HepG2 (cell line): Measurements from ENCODE around the gene S1PR5. TPM values are rescaled to one million over a fixed set of nuclear protein-coding genes. Genes with fewer than 3 reads are reported as not detected.

Experiments
- AHR ChIP-seq: IDR thresholded peaks from 2 replicates; pipeline ENCODE4 v1.6.1; 2018; ENCODE audit warnings: missing genetic modification reagents, missing compliant biosample characterization
- ARID2 ChIP-seq: sonication (generic); formaldehyde crosslinking; IDR thresholded peaks from 2 replicates; pipeline ENCODE4 v1.8.1; 2022; ENCODE audit warnings: mild to moderate bottlenecking, missing genetic modification reagents, borderline replicate concordance
- CCDC6 ChIP-seq: sonication (generic); formaldehyde crosslinking; IDR thresholded peaks from 2 replicates; pipeline ENCODE4 v1.8.1; 2022; ENCODE audit warnings: mild to moderate bottlenecking, missing genetic modification reagents, moderate library complexity
- CENPT ChIP-seq: sonication (generic); formaldehyde crosslinking; IDR thresholded peaks from 2 replicates; pipeline ENCODE4 v1.8.0; 2022; ENCODE audit warnings: low read depth, mild to moderate bottlenecking, moderate library complexity, missing genetic modification reagents
- ETV6 ChIP-seq: sonication (generic); formaldehyde crosslinking; conservative IDR thresholded peaks from 2 replicates; pipeline ENCODE4 v1.4.0; 2020; ENCODE audit warnings: missing genetic modification reagents
- IRF2 ChIP-seq: IDR thresholded peaks from 2 replicates; pipeline ENCODE4 v1.6.1; 2018; ENCODE audit warnings: missing genetic modification reagents, missing compliant biosample characterization
- MIER2 ChIP-seq: IDR thresholded peaks from 2 replicates; pipeline ENCODE4 v1.6.1; 2016; ENCODE audit warnings: missing biosample characterization, missing genetic modification reagents
- NR2F2 ChIP-seq: IDR thresholded peaks from 2 replicates; pipeline ENCODE4 v1.6.1; 2012; ENCODE audit warnings: low read depth, inconsistent platforms, borderline replicate concordance
- POLR2G ChIP-seq: fragments of 200-400 bp; formaldehyde crosslinking; IDR thresholded peaks from 2 replicates; pipeline ENCODE4 v1.6.1; 2018; ENCODE audit warnings: mild to moderate bottlenecking, low read depth, low read length, moderate library complexity
- RBFOX2 ChIP-seq: fragments of 200-400 bp; formaldehyde crosslinking; IDR thresholded peaks from 2 replicates; pipeline ENCODE4 v1.6.1; 2017; ENCODE audit warnings: low read depth, mild to moderate bottlenecking, low read length
- RFXANK ChIP-seq: IDR thresholded peaks from 2 replicates; pipeline ENCODE4 v1.6.1; 2016
- SETDB1 ChIP-seq: sonication (generic); formaldehyde crosslinking; IDR thresholded peaks from 2 replicates; pipeline ENCODE4 v1.5.1; 2020; ENCODE audit warnings: missing genetic modification reagents, mild to moderate bottlenecking, borderline replicate concordance
- SIN3A ChIP-seq: IDR thresholded peaks from 2 replicates; pipeline ENCODE4 v1.6.1; 2011; ENCODE audit warnings: low read depth, mild to moderate bottlenecking, control low read depth, low read length, borderline replicate concordance
- SMAD1 ChIP-seq: sonication (generic); formaldehyde crosslinking; IDR thresholded peaks from 2 replicates; pipeline ENCODE4 v1.4.0; 2020; ENCODE audit warnings: missing genetic modification reagents, low read depth, mild to moderate bottlenecking, borderline replicate concordance
- SNAPC2 ChIP-seq: sonication (generic); formaldehyde crosslinking; IDR thresholded peaks from 2 replicates; pipeline ENCODE4 v1.8.1; 2022; ENCODE audit warnings: mild to moderate bottlenecking, missing genetic modification reagents
- TMF1 ChIP-seq: sonication (generic); formaldehyde crosslinking; IDR thresholded peaks from 2 replicates; pipeline ENCODE4 v1.8.1; 2022; ENCODE audit warnings: low read depth, missing genetic modification reagents
- U2AF1 ChIP-seq: fragments of 200-400 bp; formaldehyde crosslinking; optimal IDR thresholded peaks from 2 replicates; pipeline ENCODE3; 2017; ENCODE audit warnings: mild to moderate bottlenecking, low read depth, low read length
- XRCC5 ChIP-seq: fragments of 200-400 bp; formaldehyde crosslinking; optimal IDR thresholded peaks from 2 replicates; pipeline ENCODE3; 2017; ENCODE audit warnings: mild to moderate bottlenecking, low read length
- ZNF24 ChIP-seq: fragments of 450-650 bp; IDR thresholded peaks from 2 replicates; pipeline ENCODE4 v1.6.1; 2017; ENCODE audit warnings: antibody characterized with exemption, mild to moderate bottlenecking
- ZNF672 ChIP-seq: sonication (generic); formaldehyde crosslinking; IDR thresholded peaks from 2 replicates; pipeline ENCODE4 v1.8.1; 2022; ENCODE audit warnings: missing genetic modification reagents
- ZNF841 ChIP-seq: sonication (generic); formaldehyde crosslinking; IDR thresholded peaks from 2 replicates; pipeline ENCODE4 v1.8.1; 2023; ENCODE audit warnings: missing genetic modification reagents, borderline replicate concordance
- polyA plus RNA-seq, 8 experiments: library from polyadenylated mRNA; depleted of rRNA in 3 of 8; stranded (reverse) in 7 of 8; unstranded in 1 of 8; fragments of >200 nt; fragmentation: Illumina TruSeq in 4 of 8; extraction: Trizol in 4 of 8; gene quantifications; 2 replicates each; pipeline versions ENCODE4 v1.2.1 to v1.2.3, GENCODE V29; 2011 to 2016; ENCODE audit warnings: low read depth in 4 of 8, missing spikeins in 1 of 8, mixed read lengths in 1 of 8; ENCODE audit not compliant: insufficient read depth in 1 of 8
- total RNA-seq, 5 experiments: library from RNA; depleted of rRNA; stranded (reverse); fragments of >200 nt; fragmentation: Illumina TruSeq; extraction: Trizol; gene quantifications; 2 replicates each; pipeline ENCODE4 v1.2.3, GENCODE V29; 2016; ENCODE audit warnings: low read depth in 1 of 5
- TF ChIP-seq, protein P1 (sequence below), 2 experiments: fragments of 450-650 bp in 1 of 2; sonication (generic) in 1 of 2; formaldehyde crosslinking; IDR thresholded peaks; 2 replicates each; pipeline versions ENCODE4 v1.5.0 to v1.8.0; 2020 to 2022; ENCODE audit warnings: mild to moderate bottlenecking in 1 of 2, missing genetic modification reagents in 1 of 2
- TF ChIP-seq, protein P2 (sequence below): sonication (generic); formaldehyde crosslinking; IDR thresholded peaks from 2 replicates; pipeline ENCODE4 v1.8.1; 2023; ENCODE audit warnings: missing genetic modification reagents, mild to moderate bottlenecking, borderline replicate concordance
- TF ChIP-seq, protein P3 (sequence below): sonication (generic); formaldehyde crosslinking; IDR thresholded peaks from 2 replicates; pipeline ENCODE4 v1.4.0; 2020; ENCODE audit warnings: mild to moderate bottlenecking, missing genetic modification reagents, borderline replicate concordance
- TF ChIP-seq, protein P4 (sequence below): sonication (generic); formaldehyde crosslinking; IDR thresholded peaks from 2 replicates; pipeline ENCODE4 v1.4.0; 2020; ENCODE audit warnings: missing genetic modification reagents

Gene S1PR5
- total and polyA plus RNA-seq, 2 of the 13 experiments (the other 11 are each of a cell fraction or from before 2014, with no cell fraction given), result 0.04 TPM; not detected in 1

DNA sequence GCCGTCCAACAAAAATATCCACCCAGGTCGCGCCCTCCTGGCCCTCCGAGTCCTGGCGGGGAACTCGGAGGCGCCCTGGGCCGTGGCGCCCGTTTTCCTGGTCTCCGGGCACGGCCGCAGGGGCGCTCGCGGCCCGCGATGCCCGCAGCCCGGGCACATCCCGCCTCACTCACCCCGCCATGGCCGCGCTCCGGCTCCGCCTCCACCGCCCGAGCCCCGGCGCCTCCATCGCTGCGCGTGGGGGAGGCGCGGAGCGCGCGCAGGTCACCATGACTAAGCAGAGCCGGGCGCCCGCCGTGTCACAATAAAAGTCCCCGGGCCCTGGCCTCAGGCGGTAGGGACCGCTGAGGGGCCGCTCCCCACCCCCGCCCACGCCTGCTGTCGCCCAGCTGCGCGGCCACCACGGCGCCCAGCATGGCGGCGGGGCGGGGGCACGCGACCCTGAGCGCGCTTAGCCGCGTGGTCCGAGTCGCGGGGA is 14.7 kb downstream of the S1PR5 start (continued):
- TF ChIP-seq, protein P1, sequence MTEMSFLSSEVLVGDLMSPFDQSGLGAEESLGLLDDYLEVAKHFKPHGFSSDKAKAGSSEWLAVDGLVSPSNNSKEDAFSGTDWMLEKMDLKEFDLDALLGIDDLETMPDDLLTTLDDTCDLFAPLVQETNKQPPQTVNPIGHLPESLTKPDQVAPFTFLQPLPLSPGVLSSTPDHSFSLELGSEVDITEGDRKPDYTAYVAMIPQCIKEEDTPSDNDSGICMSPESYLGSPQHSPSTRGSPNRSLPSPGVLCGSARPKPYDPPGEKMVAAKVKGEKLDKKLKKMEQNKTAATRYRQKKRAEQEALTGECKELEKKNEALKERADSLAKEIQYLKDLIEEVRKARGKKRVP (CRISPR knock-in tag; IDR thresholded peaks at IDR 0.05), result peak in 1 of 2 experiments; percentile 26; a peak in 1 of 4 replicates
- no peak for TF ChIP-seq MIER2 (CRISPR knock-in tag)
- TF ChIP-seq NR2F2, result peak; percentile 20; the same call in 1 of the 2 replicates
- TF ChIP-seq, protein P2, sequence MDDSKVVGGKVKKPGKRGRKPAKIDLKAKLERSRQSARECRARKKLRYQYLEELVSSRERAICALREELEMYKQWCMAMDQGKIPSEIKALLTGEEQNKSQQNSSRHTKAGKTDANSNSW (CRISPR knock-in tag), result peak; percentile 64; the same call in 1 of the 2 replicates
- TF ChIP-seq AHR (CRISPR knock-in tag), result no peak; the same call in 1 of the 2 replicates
- TF ChIP-seq SMAD1 (CRISPR knock-in tag), result peak; percentile 66; the same call in 1 of the 2 replicates
- 0 out of 2 replicates have a peak, but pooled peaks have one; percentile 18 for TF ChIP-seq ARID2 (CRISPR knock-in tag)
- TF ChIP-seq SIN3A, result peak; percentile 40; the same call in 1 of the 2 replicates
- TF ChIP-seq, protein P3, sequence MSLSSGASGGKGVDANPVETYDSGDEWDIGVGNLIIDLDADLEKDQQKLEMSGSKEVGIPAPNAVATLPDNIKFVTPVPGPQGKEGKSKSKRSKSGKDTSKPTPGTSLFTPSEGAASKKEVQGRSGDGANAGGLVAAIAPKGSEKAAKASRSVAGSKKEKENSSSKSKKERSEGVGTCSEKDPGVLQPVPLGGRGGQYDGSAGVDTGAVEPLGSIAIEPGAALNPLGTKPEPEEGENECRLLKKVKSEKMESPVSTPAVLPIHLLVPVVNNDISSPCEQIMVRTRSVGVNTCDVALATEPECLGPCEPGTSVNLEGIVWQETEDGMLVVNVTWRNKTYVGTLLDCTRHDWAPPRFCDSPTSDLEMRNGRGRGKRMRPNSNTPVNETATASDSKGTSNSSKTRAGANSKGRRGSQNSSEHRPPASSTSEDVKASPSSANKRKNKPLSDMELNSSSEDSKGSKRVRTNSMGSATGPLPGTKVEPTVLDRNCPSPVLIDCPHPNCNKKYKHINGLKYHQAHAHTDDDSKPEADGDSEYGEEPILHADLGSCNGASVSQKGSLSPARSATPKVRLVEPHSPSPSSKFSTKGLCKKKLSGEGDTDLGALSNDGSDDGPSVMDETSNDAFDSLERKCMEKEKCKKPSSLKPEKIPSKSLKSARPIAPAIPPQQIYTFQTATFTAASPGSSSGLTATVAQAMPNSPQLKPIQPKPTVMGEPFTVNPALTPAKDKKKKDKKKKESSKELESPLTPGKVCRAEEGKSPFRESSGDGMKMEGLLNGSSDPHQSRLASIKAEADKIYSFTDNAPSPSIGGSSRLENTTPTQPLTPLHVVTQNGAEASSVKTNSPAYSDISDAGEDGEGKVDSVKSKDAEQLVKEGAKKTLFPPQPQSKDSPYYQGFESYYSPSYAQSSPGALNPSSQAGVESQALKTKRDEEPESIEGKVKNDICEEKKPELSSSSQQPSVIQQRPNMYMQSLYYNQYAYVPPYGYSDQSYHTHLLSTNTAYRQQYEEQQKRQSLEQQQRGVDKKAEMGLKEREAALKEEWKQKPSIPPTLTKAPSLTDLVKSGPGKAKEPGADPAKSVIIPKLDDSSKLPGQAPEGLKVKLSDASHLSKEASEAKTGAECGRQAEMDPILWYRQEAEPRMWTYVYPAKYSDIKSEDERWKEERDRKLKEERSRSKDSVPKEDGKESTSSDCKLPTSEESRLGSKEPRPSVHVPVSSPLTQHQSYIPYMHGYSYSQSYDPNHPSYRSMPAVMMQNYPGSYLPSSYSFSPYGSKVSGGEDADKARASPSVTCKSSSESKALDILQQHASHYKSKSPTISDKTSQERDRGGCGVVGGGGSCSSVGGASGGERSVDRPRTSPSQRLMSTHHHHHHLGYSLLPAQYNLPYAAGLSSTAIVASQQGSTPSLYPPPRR (CRISPR knock-in tag), result no peak; the same call in 1 of the 2 replicates
- peak; percentile 19; the same call in 1 of the 2 replicates for TF ChIP-seq SNAPC2 (CRISPR knock-in tag)
- no peak for TF ChIP-seq ZNF24
- TF ChIP-seq IRF2, result peak; percentile 41; the same call in 1 of the 2 replicates
- TF ChIP-seq, protein P4, sequence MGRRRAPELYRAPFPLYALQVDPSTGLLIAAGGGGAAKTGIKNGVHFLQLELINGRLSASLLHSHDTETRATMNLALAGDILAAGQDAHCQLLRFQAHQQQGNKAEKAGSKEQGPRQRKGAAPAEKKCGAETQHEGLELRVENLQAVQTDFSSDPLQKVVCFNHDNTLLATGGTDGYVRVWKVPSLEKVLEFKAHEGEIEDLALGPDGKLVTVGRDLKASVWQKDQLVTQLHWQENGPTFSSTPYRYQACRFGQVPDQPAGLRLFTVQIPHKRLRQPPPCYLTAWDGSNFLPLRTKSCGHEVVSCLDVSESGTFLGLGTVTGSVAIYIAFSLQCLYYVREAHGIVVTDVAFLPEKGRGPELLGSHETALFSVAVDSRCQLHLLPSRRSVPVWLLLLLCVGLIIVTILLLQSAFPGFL (CRISPR knock-in tag), result no peak
- 0 out of 2 replicates have a peak, but pooled peaks have one; percentile 11 for TF ChIP-seq ETV6 (CRISPR knock-in tag)
- no peak for TF ChIP-seq RFXANK (CRISPR knock-in tag)
- TF ChIP-seq ZNF841 (CRISPR knock-in tag), result peak; percentile 67; the same call in 1 of the 2 replicates
- TF ChIP-seq ZNF672 (CRISPR knock-in tag), result 0 out of 2 replicates have a peak, but pooled peaks have one; percentile 78
- TF ChIP-seq CENPT (CRISPR knock-in tag), result 0 out of 2 replicates have a peak, but pooled peaks have one; percentile 23
- no peak for TF ChIP-seq SETDB1 (CRISPR knock-in tag)
- peak; percentile 27 for TF ChIP-seq TMF1 (CRISPR knock-in tag)
- peak; percentile 81; the same call in 1 of the 2 replicates for TF ChIP-seq CCDC6 (CRISPR knock-in tag)
- peak; percentile 95 for TF ChIP-seq RBFOX2
- TF ChIP-seq XRCC5, result peak; percentile 33
- peak; percentile 85 for TF ChIP-seq POLR2G
- TF ChIP-seq U2AF1, result no peak
